ENCODE data around the gene CEP43. TPM values are rescaled to one million over a fixed set of nuclear protein-coding genes. Genes with fewer than 3 reads are reported as not detected.

Gene CEP43
- total RNA-seq, 2 donors from 2014 or later, result 7.7 to 8.5 TPM

- H3K36me3 ChIP-seq, result no peaks in the 10 kb centered on the region
- no peak overlapping the region for H3K27ac ChIP-seq
- no peak for DNase-seq (ENCODE audit: low spot score)
- H3K27me3 ChIP-seq (replicated peaks; ENCODE audit: insufficient read depth), result no peaks in the 10 kb centered on the region
- no peaks in the 10 kb centered on the region for H3K4me1 ChIP-seq (ENCODE audit: control insufficient read depth in 1 of 2, low read depth in 2 of 2)
- H3K9me3 ChIP-seq, result no peaks in the 10 kb centered on the region
- TF ChIP-seq, protein P1, sequence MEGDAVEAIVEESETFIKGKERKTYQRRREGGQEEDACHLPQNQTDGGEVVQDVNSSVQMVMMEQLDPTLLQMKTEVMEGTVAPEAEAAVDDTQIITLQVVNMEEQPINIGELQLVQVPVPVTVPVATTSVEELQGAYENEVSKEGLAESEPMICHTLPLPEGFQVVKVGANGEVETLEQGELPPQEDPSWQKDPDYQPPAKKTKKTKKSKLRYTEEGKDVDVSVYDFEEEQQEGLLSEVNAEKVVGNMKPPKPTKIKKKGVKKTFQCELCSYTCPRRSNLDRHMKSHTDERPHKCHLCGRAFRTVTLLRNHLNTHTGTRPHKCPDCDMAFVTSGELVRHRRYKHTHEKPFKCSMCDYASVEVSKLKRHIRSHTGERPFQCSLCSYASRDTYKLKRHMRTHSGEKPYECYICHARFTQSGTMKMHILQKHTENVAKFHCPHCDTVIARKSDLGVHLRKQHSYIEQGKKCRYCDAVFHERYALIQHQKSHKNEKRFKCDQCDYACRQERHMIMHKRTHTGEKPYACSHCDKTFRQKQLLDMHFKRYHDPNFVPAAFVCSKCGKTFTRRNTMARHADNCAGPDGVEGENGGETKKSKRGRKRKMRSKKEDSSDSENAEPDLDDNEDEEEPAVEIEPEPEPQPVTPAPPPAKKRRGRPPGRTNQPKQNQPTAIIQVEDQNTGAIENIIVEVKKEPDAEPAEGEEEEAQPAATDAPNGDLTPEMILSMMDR (IDR thresholded peaks at IDR 0.05), result no peak
- ATAC-seq (ENCODE audit: insufficient number of reproducible peaks, low FRiP score, low read depth), result no peak
- H3K4me3 ChIP-seq, result no peak overlapping the region
Measured at GRCh38 chr6:166970091-166970490, 29.1 kb upstream of the CEP43 start.

- Histone ChIP-seq H3K36me3 (no peaks in the 10 kb centered on the region), H3K4me1 (ENCODE audit: control insufficient read depth in 1 of 2, low read depth in 2 of 2) (no peaks in the 10 kb centered on the region), H3K4me3 (no peak overlapping the region), H3K27ac (no peak overlapping the region), H3K27me3 (replicated peaks; ENCODE audit: insufficient read depth) (no peaks in the 10 kb centered on the region), H3K9me3 (no peaks in the 10 kb centered on the region)
- no peak for DNase-seq (ENCODE audit: low spot score)
- ATAC-seq (ENCODE audit: insufficient number of reproducible peaks, low FRiP score, low read depth), result no peak
- TF ChIP-seq, protein P1 (IDR thresholded peaks at IDR 0.05), result no peak
Measured at GRCh38 chr6:166970776-166971175, 28.4 kb upstream of the CEP43 start.

DNA sequence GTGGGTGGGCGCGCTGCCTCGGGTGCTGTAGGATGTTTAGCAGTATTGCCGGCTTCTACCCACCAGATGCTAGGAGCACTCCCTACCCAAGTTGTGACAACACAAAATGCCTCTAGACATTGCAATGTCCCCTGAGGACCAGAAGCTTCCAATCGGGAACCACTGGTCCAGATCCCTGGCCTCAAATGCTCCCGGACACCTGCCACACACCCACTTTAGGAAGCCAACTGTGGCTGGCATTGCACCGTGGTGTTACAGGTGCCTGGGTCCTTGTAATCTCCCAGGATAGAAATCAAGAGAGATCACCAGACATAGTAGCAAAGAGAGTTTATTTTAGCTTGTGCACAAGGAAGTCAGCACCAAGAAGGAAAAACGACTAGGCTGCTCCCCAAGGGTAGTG, 27.9 kb upstream of the CEP43 start:
- ATAC-seq (ENCODE audit: insufficient number of reproducible peaks, low FRiP score, low read depth) (no peak), DNase-seq (ENCODE audit: low spot score) (no peak)
- H3K27ac ChIP-seq, result no peak overlapping the region
- no peaks in the 10 kb centered on the region for H3K36me3 ChIP-seq
- H3K9me3 ChIP-seq, result no peaks in the 10 kb centered on the region
- H3K4me3 ChIP-seq, result no peak overlapping the region
- TF ChIP-seq, protein P1 (IDR thresholded peaks at IDR 0.05), result no peak
- no peaks in the 10 kb centered on the region for H3K4me1 ChIP-seq (ENCODE audit: control insufficient read depth in 1 of 2, low read depth in 2 of 2)
- H3K27me3 ChIP-seq (replicated peaks; ENCODE audit: insufficient read depth), result no peaks in the 10 kb centered on the region

- Histone ChIP-seq H3K36me3 (no peaks in the 10 kb centered on the region), H3K27me3 (replicated peaks; ENCODE audit: insufficient read depth) (no peaks in the 10 kb centered on the region), H3K4me3 (no peak overlapping the region), H3K4me1 (ENCODE audit: control insufficient read depth in 1 of 2, low read depth in 2 of 2) (no peaks in the 10 kb centered on the region), H3K27ac (no peak overlapping the region), H3K9me3 (no peaks in the 10 kb centered on the region)
- DNase-seq (ENCODE audit: low spot score) (no peak), ATAC-seq (ENCODE audit: insufficient number of reproducible peaks, low FRiP score, low read depth) (no peak)
- TF ChIP-seq, protein P1 (IDR thresholded peaks at IDR 0.05), result no peak
Measured at GRCh38 chr6:166972101-166972500, 27.1 kb upstream of the CEP43 start.

DNA sequence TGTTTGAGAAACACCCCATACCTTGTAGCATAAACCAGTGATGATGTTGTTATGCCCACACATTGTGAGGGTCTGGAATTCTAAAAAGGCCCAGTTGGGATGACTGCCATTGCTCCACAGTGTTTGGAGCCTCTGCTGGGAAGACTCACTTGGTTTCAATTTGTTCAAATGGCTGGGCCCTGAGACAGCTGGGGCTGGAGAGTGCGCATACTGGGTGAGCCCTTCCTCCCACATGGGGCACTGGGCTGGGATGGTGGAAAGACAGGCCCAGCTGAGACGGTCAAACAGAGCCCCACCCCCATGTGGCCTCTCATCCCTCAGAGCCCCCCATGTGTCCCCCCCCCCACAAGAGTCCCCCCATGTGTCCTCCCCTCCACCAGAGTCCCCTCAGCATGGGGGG, 22.6 kb upstream of the CEP43 start:
- no peak overlapping the region for H3K27ac ChIP-seq
- TF ChIP-seq, protein P1 (IDR thresholded peaks at IDR 0.05), result no peak
- H3K36me3 ChIP-seq, result no peaks in the 10 kb centered on the region
- H3K4me3 ChIP-seq, result no peak overlapping the region
- no peak for DNase-seq (ENCODE audit: low spot score)
- no peaks in the 10 kb centered on the region for H3K9me3 ChIP-seq
- no peak for ATAC-seq (ENCODE audit: insufficient number of reproducible peaks, low FRiP score, low read depth)
- no peaks in the 10 kb centered on the region for H3K27me3 ChIP-seq (replicated peaks; ENCODE audit: insufficient read depth)
- H3K4me1 ChIP-seq (ENCODE audit: control insufficient read depth in 1 of 2, low read depth in 2 of 2), result no peaks in the 10 kb centered on the region

Data from thoracic aorta (tissue), 2 donors.